ENCODE results near the gene SP1.

The SP1 gene

GRCh38 chr12:53452159-53453077 lies 72.4 kb downstream of the SP1 start:
- DNase-seq, result peak; percentile 90

GRCh38 chr12:53453953-53454640 lies 74.1 kb downstream of the SP1 start:
- no peak for DNase-seq

- no peak for DNase-seq
Observed at GRCh38 chr12:53454707-53455106, 74.7 kb downstream of the SP1 start.

- no peak for DNase-seq
Observed at GRCh38 chr12:53456654-53457366, 76.8 kb downstream of the SP1 start.

- DNase-seq, result no peak
Observed at GRCh38 chr12:53459097-53459496, 79.1 kb downstream of the SP1 start.

GRCh38 chr12:53461059-53461458 lies 81.1 kb downstream of the SP1 start:
- DNase-seq, result no peak

GRCh38 chr12:53461591-53461990 lies 81.6 kb downstream of the SP1 start:
- no peak for DNase-seq

GRCh38 chr12:53462935-53463334 lies 83.0 kb downstream of the SP1 start:
- no peak for DNase-seq

GRCh38 chr12:53463802-53464560 lies 84.0 kb downstream of the SP1 start:
- DNase-seq, result no peak

GRCh38 chr12:53464685-53465418 lies 84.9 kb downstream of the SP1 start:
- no peak for DNase-seq

GRCh38 chr12:53465679-53466078 lies 85.7 kb downstream of the SP1 start:
- no peak for DNase-seq
